ENCODE measurements around the gene ICAM3. TPM values are rescaled to one million over a fixed set of nuclear protein-coding genes. Genes with fewer than 3 reads are reported as not detected.

The ICAM3 gene
- total RNA-seq, 6 experiments from 2014 or later = 14.7 to 17.7 (median 16.8) TPM

DNA sequence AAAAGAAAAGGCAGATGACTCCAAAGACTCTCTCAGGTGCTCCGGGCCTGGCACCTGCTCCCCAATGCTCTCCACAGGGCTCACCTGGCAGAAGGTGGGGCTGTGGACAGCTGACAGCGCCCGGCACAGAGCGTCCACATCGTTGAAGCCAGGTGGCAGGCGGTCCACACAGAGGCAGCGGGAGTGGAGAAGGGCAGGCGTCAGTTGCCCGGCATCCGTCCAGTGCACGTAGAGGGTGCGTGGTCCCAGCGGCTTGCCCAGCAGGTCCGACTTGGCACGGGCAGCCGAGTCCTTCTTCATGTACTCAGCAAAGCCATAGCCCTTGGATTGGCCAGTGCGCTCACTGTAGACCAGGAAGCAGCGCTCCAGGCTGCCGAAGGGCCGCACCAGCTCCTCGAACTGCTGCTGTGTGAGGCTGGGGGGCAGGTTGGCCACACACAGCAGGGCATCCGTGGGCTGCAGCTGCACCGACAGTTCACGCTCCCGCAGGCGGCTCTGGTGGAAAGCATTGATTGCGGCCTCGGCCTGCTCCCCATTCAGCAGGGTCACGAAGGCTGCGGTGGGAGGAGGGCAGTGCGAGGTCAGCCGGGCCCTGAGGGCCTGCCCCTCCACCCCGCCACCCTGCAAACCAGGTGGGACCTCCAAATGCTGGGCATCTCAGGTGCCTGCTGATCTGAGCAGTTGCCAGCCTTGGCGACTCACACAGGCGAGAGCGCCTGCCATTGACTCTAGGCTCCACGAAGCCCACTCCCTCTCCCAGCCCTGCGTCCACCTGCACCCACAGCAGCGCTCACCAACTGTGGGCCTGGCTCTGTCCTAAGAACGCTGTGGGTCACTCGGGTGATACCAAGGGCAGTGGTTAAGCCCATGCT, 10.6 kb downstream of the ICAM3 start:
- no peak for DNase-seq
- Mint-ChIP-seq H3K27me3 (ENCODE audit: insufficient read depth) (no peaks in the 10 kb centered on the region; the same call in none of the 2 replicates), H3K4me1 (ENCODE audit: low read depth) (peaks cover 11% of the 10 kb centered on the region), H3K9me3 (no peaks in the 10 kb centered on the region), H3K27ac (no peak overlapping the region), H3K4me3 (no peak overlapping the region), H3K36me3 (ENCODE audit: low read depth) (peaks cover 16% of the 10 kb centered on the region; the same call in 1 of the 2 replicates)
- TF ChIP-seq, protein P1, sequence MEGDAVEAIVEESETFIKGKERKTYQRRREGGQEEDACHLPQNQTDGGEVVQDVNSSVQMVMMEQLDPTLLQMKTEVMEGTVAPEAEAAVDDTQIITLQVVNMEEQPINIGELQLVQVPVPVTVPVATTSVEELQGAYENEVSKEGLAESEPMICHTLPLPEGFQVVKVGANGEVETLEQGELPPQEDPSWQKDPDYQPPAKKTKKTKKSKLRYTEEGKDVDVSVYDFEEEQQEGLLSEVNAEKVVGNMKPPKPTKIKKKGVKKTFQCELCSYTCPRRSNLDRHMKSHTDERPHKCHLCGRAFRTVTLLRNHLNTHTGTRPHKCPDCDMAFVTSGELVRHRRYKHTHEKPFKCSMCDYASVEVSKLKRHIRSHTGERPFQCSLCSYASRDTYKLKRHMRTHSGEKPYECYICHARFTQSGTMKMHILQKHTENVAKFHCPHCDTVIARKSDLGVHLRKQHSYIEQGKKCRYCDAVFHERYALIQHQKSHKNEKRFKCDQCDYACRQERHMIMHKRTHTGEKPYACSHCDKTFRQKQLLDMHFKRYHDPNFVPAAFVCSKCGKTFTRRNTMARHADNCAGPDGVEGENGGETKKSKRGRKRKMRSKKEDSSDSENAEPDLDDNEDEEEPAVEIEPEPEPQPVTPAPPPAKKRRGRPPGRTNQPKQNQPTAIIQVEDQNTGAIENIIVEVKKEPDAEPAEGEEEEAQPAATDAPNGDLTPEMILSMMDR (IDR thresholded peaks at IDR 0.05) = no peak

DNA sequence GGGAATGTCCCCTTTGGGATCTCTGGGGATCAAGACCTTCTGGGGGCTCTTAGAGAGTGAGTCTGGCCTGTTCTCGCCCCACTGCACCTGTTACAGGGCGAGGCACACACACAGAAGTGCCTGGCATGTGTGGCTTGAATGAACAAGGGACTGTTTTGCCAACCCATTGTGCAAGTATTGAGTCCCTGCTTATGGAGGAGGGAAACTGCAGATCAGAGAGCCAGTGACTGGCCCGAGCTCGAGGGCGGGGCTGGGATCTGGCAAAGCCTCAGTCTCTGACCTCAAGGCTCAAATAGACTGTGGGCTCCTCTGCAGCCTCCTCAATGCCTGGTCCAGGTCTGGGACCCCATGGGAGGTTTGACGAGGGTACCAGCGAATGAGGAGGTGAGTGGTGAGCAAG, 11.6 kb downstream of the ICAM3 start:
- Mint-ChIP-seq H3K9me3 (no peaks in the 10 kb centered on the region), H3K36me3 (ENCODE audit: low read depth) (peaks cover 13% of the 10 kb centered on the region; the same call in 1 of the 2 replicates), H3K4me3 (no peak overlapping the region), H3K27ac (no peak overlapping the region), H3K4me1 (ENCODE audit: low read depth) (peaks cover 10% of the 10 kb centered on the region), H3K27me3 (ENCODE audit: insufficient read depth) (no peaks in the 10 kb centered on the region; the same call in none of the 2 replicates)
- TF ChIP-seq, protein P1 (IDR thresholded peaks at IDR 0.05) = no peak
- no peak for DNase-seq

DNA sequence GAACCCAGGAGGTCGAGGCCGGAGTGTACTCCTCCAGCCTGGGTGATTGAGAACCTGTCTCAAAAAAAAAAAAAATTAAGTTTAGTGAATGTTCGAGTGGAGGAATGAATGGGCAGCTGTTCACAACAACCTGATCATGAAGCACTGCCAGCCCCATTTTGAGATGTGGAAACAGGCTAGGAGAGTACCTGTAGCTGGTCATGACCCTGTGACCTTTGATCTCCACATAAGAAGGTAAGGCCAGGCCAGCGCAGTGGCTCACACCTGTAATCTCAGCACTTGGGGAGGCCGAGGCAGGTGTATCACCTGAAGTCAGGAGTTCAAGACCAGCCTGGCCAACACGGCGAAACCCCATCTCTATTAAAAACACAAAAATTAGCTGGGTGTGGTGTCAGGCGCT, 13.7 kb downstream of the ICAM3 start:
- no peak for DNase-seq
- no peak overlapping the region for H3K27ac Mint-ChIP-seq
- TF ChIP-seq, protein P1 (IDR thresholded peaks at IDR 0.05) = no peak
- no peaks in the 10 kb centered on the region; the same call in none of the 2 replicates for H3K27me3 Mint-ChIP-seq (ENCODE audit: insufficient read depth)
- H3K9me3 Mint-ChIP-seq = no peaks in the 10 kb centered on the region
- H3K36me3 Mint-ChIP-seq (ENCODE audit: low read depth) = peaks cover 12% of the 10 kb centered on the region; the same call in 1 of the 2 replicates
- H3K4me3 Mint-ChIP-seq = no peak overlapping the region
- no peaks in the 10 kb centered on the region for H3K4me1 Mint-ChIP-seq (ENCODE audit: low read depth)

DNA sequence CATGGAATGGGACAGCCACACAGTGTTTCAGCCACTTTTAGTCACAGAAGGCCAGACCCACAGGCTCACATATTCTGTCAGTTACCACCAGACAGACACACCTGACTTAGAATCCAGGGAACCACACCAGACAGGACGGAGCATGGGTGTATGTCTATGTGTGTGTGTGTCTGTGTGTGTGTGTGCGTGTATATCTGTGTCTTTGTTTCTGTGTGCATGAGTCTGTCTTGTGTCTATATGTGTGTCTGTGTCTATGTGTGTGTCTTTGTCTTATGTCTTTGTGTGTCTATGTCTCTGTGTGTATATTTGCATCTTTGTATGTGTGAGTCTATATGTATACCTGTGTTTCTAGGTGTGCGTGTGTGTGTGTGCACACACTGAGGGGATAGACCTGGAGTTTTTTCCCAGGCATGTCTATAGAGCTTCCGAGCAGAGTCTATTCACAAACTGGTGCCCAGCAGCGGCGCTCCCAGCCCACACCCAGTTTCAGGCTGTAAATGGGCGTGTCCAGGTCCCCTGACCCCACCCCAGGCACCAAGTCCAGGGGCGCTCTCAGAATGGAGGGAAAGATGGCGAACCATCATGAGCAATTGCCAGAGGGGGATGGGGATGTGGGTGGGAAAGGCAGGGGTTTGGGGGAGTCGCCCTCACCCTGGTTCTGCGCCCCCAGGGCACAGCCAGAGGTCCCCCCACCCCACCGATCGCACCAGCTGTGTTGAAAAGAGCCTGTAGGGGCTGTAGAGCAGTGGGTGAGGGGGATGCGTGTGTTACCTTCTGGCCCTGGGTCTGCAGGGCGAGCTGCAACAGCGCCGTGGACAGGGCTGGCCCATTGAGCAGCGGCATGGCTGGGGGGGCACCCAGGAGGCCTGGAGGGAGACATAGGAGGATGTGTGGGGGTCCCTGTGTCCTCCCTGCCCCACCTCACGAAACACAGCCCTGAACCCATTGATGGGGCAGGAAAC, 17.3 kb downstream of the ICAM3 start:
- no peak overlapping the region for H3K4me3 Mint-ChIP-seq
- H3K36me3 Mint-ChIP-seq (ENCODE audit: low read depth) = peaks cover 13% of the 10 kb centered on the region; the same call in 1 of the 2 replicates
- H3K27me3 Mint-ChIP-seq (ENCODE audit: insufficient read depth) = no peaks in the 10 kb centered on the region; the same call in 1 of the 2 replicates
- no peaks in the 10 kb centered on the region for H3K9me3 Mint-ChIP-seq
- TF ChIP-seq, protein P1 (IDR thresholded peaks at IDR 0.05) = no peak
- no peak for DNase-seq
- no peaks in the 10 kb centered on the region for H3K4me1 Mint-ChIP-seq (ENCODE audit: low read depth)
- no peak overlapping the region for H3K27ac Mint-ChIP-seq

DNA sequence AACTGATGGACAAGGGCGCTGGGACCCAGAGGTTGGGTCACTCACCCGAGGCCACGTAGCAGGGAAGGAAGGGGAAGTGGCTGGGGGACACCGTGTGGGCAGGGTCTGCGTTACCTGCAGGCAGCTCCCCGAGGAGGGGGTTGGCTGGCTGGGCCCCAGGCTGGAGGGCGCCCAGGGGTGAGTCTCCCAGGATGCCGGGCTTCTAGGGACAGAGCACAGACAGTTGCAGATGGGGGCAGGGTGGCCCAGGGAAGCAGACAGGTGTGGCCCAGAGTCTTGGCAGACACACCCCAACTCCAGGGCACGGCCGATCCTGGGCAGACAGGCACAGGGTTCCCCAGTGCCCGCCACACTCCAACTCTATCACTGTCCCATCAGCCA, 18.0 kb downstream of the ICAM3 start:
- peaks cover 13% of the 10 kb centered on the region; the same call in 1 of the 2 replicates for H3K36me3 Mint-ChIP-seq (ENCODE audit: low read depth)
- H3K27me3 Mint-ChIP-seq (ENCODE audit: insufficient read depth) = no peaks in the 10 kb centered on the region; the same call in 1 of the 2 replicates
- no peaks in the 10 kb centered on the region for H3K9me3 Mint-ChIP-seq
- TF ChIP-seq, protein P1 (IDR thresholded peaks at IDR 0.05) = no peak
- no peaks in the 10 kb centered on the region for H3K4me1 Mint-ChIP-seq (ENCODE audit: low read depth)
- no peak overlapping the region for H3K27ac Mint-ChIP-seq
- DNase-seq = no peak
- H3K4me3 Mint-ChIP-seq = no peak overlapping the region

Measured in HFFc6 (cell line).